ENCODE measurements around the gene FAM219B.
A peak's percentile ranks its signal among the peaks of the same experiment; 100 is the strongest.

- TF ChIP-seq POLR2AphosphoS5 (IDR thresholded peaks at IDR 0.05; ENCODE audit: low read depth, low read length) (peak; percentile 41; the same call in 1 of the 2 replicates), SP1 (IDR thresholded peaks at IDR 0.05; ENCODE audit: low read depth, low read length) (no peak), ZNF274 (IDR thresholded peaks at IDR 0.05; ENCODE audit: borderline replicate concordance, extremely low read depth, low read length) (no peak), CEBPB (IDR thresholded peaks at IDR 0.05; ENCODE audit: low read depth, low read length) (peak; percentile 68; the same call in 1 of the 2 replicates), HDAC6 (IDR thresholded peaks at IDR 0.05; ENCODE audit: low read depth, low read length) (no peak), POLR2A (IDR thresholded peaks at IDR 0.05; ENCODE audit: control extremely low read depth in 1 of 2, low read depth in 2 of 2, low read length in 2 of 2) (peak; percentile 61 to 69; a peak in 2 of 3 replicates), GTF2F1 (IDR thresholded peaks at IDR 0.05; ENCODE audit: borderline replicate concordance, low read depth, low read length) (no peak), CTCF (IDR thresholded peaks at IDR 0.05; ENCODE audit: control extremely low read depth in 1 of 3, insufficient read depth in 1 of 3, low read depth in 1 of 3, low read length in 3 of 3) (no peak), RAD21 (IDR thresholded peaks at IDR 0.05 in 1 of 2, conservative IDR thresholded peaks at IDR 0.05 in 1 of 2; ENCODE audit: low read depth in 2 of 2, low read length in 2 of 2) (no peak), MAX (IDR thresholded peaks at IDR 0.05) (no peak), TAF7 (optimal IDR thresholded peaks at IDR 0.05; ENCODE audit: borderline replicate concordance, low read depth, low read length) (peak; percentile 69), TAF1 (IDR thresholded peaks at IDR 0.05; ENCODE audit: low read depth, low read length) (peak; percentile 82; the same call in 1 of the 2 replicates), GABPA (IDR thresholded peaks at IDR 0.05; ENCODE audit: borderline replicate concordance, insufficient read depth, low read length) (no peak), RFX5 (IDR thresholded peaks at IDR 0.05; ENCODE audit: borderline replicate concordance, low read depth, low read length) (no peak)
These were observed at the start of gene FAM219B for GRCh38 chr15:74906450-74907162.

Measured in H1 (cell line).